Transverse colon (tissue), 4 donors: ENCODE data around the gene TTR. TPM values are rescaled to one million over a fixed set of nuclear protein-coding genes. Genes with fewer than 3 reads are reported as not detected.

ENCODE experiments used
- DNase-seq: peaks from one replicate; pipeline ENCODE4 v3.0.0-alpha.2; 2019
- H3K27ac ChIP-seq, 4 donors: fragments of 200-600 bp; sonication (generic); 2 replicates each; pipeline ENCODE4 v1.5.1; 2016 to 2018; ENCODE audit warnings: inconsistent platforms in 4 of 4
- H3K27me3 ChIP-seq: fragments of 200-600 bp; sonication (generic); 2 replicates; pipeline ENCODE4 v1.5.1; 2017; ENCODE audit warnings: inconsistent platforms
- H3K36me3 ChIP-seq, 4 donors: fragments of 200-600 bp; sonication (generic); 2 replicates each; pipeline ENCODE4 v1.5.1; 2017 to 2019; ENCODE audit warnings: inconsistent platforms in 4 of 4
- H3K4me1 ChIP-seq, 4 donors: fragments of 200-600 bp; sonication (generic); 2 replicates each; pipeline ENCODE4 v1.5.1; 2017 to 2020; ENCODE audit warnings: inconsistent platforms in 4 of 4
- H3K4me3 ChIP-seq, 4 donors: fragments of 200-600 bp; sonication (generic); 1 replicate in 1 of 4; 2 replicates in 3 of 4; pipeline versions ENCODE4 v1.5.1 to v1.6.1; 2017 to 2019; ENCODE audit warnings: inconsistent platforms in 4 of 4
- H3K9me3 ChIP-seq, 2 donors: fragments of 200-600 bp; sonication (generic); 2 replicates each; pipeline ENCODE4 v1.5.1; 2017 to 2019; ENCODE audit warnings: inconsistent platforms in 2 of 2
- EP300 ChIP-seq: sonication (generic); formaldehyde crosslinking; IDR thresholded peaks from one replicate; pipeline ENCODE4 v1.6.1; 2017; ENCODE audit warnings: antibody characterized with exemption, low read depth
- POLR2A ChIP-seq: fragments of 450-650 bp; IDR thresholded peaks from one replicate; pipeline ENCODE4 v1.6.1; 2016; ENCODE audit warnings: antibody characterized with exemption, mild to moderate bottlenecking, moderate library complexity
- POLR2AphosphoS5 ChIP-seq, 3 donors: sonication (generic); formaldehyde crosslinking; IDR thresholded peaks; one replicate each; pipeline ENCODE4 v1.6.1; 2016; ENCODE audit warnings: antibody characterized with exemption in 3 of 3
- WGBS, 2 donors: methylation state at CpG; one replicate each; pipeline ENCODE4 v1.1.5; 2018; ENCODE audit warnings: low coverage in 1 of 2; 5-methylcytosine and 5-hydroxymethylcytosine counted together
- in situ Hi-C, 4 donors: fragments of 200-750 bp; cut with MboI; loops; one replicate each; pipeline versions ENCODE4 v1.15.0 to v1.15.1; 2017; ENCODE audit warnings: low sequenced_read_pairs in 3 of 4, low pct_ligation_motif_present in 1 of 4, low pct_unique_long_range_greater_than_20kb in 1 of 4
- intact Hi-C: fragments of 100-400 bp; cut with DNase I; formaldehyde crosslinking; loops from one replicate; pipeline ENCODE4 v1.15.1; 2023; ENCODE audit warnings: low total_unique reads
- total RNA-seq, 4 donors: library from RNA; depleted of rRNA; stranded (reverse); fragments of >200 nt; gene quantifications; one replicate each; pipeline ENCODE4 v1.1.0, GENCODE V29; 2016
- TF ChIP-seq, protein P1 (sequence below), 5 experiments: fragments of 200-600 bp in 3 of 5; fragments of 450-650 bp in 2 of 5; sonication (generic) in 3 of 5; IDR thresholded peaks; 1 replicate in 2 of 5; 2 replicates in 3 of 5; pipeline ENCODE4 v1.5.1; 2016 to 2017; ENCODE audit warnings: antibody characterized with exemption in 5 of 5, inconsistent platforms in 3 of 5, mild to moderate bottlenecking in 2 of 5, moderate library complexity in 1 of 5

TTR gene
- total RNA-seq, 4 donors from 2014 or later = 0.41 TPM; not detected in 3

DNA sequence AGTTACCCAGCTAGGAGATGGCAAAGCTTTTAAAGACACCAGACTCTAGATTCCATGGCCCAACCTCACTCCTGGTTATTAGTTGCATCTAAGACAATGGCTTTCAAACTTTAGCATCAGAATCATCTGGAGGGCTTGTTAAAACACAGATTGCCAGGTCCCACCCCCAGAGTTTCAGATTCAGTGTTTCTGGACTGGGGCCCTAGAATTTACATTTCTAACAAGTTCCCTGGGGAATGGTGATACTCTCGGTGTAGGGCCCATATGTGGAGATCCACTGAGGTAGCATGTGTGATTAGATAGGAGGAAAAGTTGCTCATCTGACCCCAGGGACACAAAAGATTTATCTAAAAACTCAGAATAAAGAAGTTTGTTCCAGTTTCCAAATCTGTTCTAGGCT lies 14.5 kb upstream of the TTR start:
- 68% methylated on average over 1 of the region's 1 CpG; no CpG with 5 or more reads in 1 of the 2 donors for WGBS, 2 donors
- no peak for DNase-seq
- Histone ChIP-seq H3K4me1 (peaks cover 0 to 9% (median 0%) of the 10 kb centered on the region in 4 donors), H3K36me3 (no peaks in the 10 kb centered on the region), H3K4me3 (no peak overlapping the region), H3K27me3 (no peaks in the 10 kb centered on the region), H3K9me3 (no peaks in the 10 kb centered on the region), H3K27ac (no peak overlapping the region)
- in situ Hi-C loops (no loop called here), intact Hi-C loops (loop anchor here (10.0 kb wide), 1 partner anchor 398 kb away; no protein-coding TSS in a partner anchor)
- TF ChIP-seq, protein P1, sequence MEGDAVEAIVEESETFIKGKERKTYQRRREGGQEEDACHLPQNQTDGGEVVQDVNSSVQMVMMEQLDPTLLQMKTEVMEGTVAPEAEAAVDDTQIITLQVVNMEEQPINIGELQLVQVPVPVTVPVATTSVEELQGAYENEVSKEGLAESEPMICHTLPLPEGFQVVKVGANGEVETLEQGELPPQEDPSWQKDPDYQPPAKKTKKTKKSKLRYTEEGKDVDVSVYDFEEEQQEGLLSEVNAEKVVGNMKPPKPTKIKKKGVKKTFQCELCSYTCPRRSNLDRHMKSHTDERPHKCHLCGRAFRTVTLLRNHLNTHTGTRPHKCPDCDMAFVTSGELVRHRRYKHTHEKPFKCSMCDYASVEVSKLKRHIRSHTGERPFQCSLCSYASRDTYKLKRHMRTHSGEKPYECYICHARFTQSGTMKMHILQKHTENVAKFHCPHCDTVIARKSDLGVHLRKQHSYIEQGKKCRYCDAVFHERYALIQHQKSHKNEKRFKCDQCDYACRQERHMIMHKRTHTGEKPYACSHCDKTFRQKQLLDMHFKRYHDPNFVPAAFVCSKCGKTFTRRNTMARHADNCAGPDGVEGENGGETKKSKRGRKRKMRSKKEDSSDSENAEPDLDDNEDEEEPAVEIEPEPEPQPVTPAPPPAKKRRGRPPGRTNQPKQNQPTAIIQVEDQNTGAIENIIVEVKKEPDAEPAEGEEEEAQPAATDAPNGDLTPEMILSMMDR (IDR thresholded peaks at IDR 0.05) = no peak
- no peak for TF ChIP-seq EP300
- no peak for TF ChIP-seq POLR2AphosphoS5 (IDR thresholded peaks at IDR 0.05)
- TF ChIP-seq POLR2A = no peak

DNA sequence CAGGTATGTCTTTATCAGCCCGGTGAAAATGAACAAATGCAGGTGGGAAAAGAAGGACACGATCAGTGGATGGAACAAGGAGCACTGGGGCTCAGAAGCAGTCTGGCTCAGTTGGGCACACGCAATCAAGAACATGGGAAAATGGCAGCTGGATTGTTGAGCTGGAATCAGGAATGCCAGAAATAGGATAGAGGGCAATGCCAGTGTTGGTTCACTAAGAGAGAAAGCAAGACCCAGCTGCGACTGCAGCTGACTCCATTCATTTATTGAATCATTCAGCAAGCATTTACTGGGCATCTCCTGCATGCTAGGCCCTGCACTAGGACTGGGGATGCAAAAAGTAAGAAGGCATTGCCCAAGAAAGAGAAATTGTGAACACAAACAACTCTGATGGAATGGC lies 13.6 kb upstream of the TTR start:
- WGBS, 2 donors = 92 to 96% methylated on average over 4 of the region's 4 CpGs
- TF ChIP-seq POLR2A (no peak), EP300 (no peak), POLR2AphosphoS5 (IDR thresholded peaks at IDR 0.05) (no peak)
- TF ChIP-seq, protein P1 (IDR thresholded peaks at IDR 0.05) = no peak
- no peak for DNase-seq
- intact Hi-C loops = loop anchor here (10.0 kb wide), 1 partner anchor 397 kb away; no protein-coding TSS in a partner anchor
- Histone ChIP-seq H3K4me3 (no peak overlapping the region), H3K36me3 (no peaks in the 10 kb centered on the region), H3K9me3 (no peaks in the 10 kb centered on the region), H3K4me1 (peaks cover 0 to 9% (median 0%) of the 10 kb centered on the region in 4 donors), H3K27me3 (no peaks in the 10 kb centered on the region), H3K27ac (no peak overlapping the region)
- in situ Hi-C loops = no loop called here

DNA sequence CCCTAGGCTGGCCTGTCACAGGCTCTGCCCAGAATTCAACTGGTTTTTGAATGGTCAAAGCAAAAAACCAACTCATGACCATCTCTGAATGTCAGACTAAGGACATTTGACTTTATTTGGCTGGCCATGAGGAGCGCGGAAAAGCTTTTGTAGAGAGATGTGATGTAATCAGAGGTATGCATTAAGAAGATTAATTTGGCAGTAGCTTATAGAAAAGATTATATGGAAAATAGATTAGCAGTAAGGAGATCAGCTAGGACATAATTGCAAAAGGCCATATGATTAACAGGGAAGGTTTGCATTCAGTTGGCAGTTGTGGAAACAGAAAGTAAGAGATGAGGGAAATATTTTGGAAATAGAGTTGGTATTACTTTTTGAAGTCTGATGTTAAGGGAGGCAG lies 12.3 kb upstream of the TTR start:
- H3K36me3 ChIP-seq = no peaks in the 10 kb centered on the region
- intact Hi-C loops (loop anchor here (10.0 kb wide), 1 partner anchor 395 kb away; no protein-coding TSS in a partner anchor), in situ Hi-C loops (no loop called here)
- H3K27ac ChIP-seq = no peak overlapping the region
- no peaks in the 10 kb centered on the region for H3K9me3 ChIP-seq
- no peak for DNase-seq
- no peaks in the 10 kb centered on the region for H3K27me3 ChIP-seq
- no peak overlapping the region for H3K4me3 ChIP-seq
- 95 to 100% methylated on average over 2 of the region's 2 CpGs for WGBS, 2 donors
- peaks cover 0 to 9% (median 0%) of the 10 kb centered on the region in 4 donors for H3K4me1 ChIP-seq
- TF ChIP-seq, protein P1 (IDR thresholded peaks at IDR 0.05) = no peak
- TF ChIP-seq POLR2AphosphoS5 (IDR thresholded peaks at IDR 0.05) = no peak
- no peak for TF ChIP-seq EP300
- TF ChIP-seq POLR2A = no peak

DNA sequence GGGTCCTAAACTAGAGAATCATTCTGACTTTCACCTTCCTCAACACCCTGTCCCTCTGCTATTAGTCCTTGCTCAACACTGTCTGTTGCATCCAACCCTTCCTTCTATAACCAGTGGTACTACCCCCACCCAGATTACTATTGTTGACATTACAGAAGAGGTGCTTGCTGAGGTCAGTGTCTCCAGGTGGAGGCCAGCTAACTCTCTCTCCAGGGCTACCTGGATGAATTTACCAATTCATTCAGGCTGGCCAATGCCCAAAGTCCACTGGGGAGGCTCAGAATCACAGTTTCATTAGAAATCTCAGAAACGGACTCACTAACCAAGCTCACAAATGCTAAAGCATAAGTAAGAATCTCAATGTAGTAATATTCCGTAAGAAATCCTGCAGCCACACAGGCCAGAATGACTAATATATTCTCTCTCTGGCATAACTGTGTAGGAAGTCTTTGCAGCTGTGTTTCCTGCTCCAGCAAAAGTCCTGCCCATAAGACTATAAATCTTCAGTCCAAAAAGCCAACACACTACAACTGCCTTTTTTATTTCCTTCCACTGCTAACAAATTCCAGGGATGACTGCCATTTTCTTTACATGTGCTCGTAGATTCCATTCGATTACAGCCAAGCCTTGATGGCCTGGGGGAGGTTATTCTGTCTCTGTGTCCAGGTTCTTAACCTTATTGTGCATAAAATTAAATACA lies 10.0 kb upstream of the TTR start:
- no peaks in the 10 kb centered on the region for H3K9me3 ChIP-seq
- DNase-seq = no peak
- H3K4me1 ChIP-seq = peaks cover 0 to 9% (median 0%) of the 10 kb centered on the region in 4 donors
- in situ Hi-C loops = no loop called here
- intact Hi-C loops = no loop called here
- H3K4me3 ChIP-seq = no peak overlapping the region
- WGBS, 2 donors = 22 to 31% methylated on average over 2 to 4 of the region's 4 CpGs
- TF ChIP-seq, protein P1 (IDR thresholded peaks at IDR 0.05) = no peak
- no peak for TF ChIP-seq EP300
- no peak for TF ChIP-seq POLR2AphosphoS5 (IDR thresholded peaks at IDR 0.05)
- no peak for TF ChIP-seq POLR2A
- no peaks in the 10 kb centered on the region for H3K27me3 ChIP-seq
- no peak overlapping the region for H3K27ac ChIP-seq
- no peaks in the 10 kb centered on the region for H3K36me3 ChIP-seq
